ENCODE data around the gene UBR4.
A peak's percentile ranks its signal among the peaks of the same experiment; 100 is the strongest.
"Not testable (repeated sequence)": the region's sequence is repeated elsewhere in the genome, so short reads cannot be mapped to it uniquely, and the experiment has no call there.

UBR4 gene

DNA sequence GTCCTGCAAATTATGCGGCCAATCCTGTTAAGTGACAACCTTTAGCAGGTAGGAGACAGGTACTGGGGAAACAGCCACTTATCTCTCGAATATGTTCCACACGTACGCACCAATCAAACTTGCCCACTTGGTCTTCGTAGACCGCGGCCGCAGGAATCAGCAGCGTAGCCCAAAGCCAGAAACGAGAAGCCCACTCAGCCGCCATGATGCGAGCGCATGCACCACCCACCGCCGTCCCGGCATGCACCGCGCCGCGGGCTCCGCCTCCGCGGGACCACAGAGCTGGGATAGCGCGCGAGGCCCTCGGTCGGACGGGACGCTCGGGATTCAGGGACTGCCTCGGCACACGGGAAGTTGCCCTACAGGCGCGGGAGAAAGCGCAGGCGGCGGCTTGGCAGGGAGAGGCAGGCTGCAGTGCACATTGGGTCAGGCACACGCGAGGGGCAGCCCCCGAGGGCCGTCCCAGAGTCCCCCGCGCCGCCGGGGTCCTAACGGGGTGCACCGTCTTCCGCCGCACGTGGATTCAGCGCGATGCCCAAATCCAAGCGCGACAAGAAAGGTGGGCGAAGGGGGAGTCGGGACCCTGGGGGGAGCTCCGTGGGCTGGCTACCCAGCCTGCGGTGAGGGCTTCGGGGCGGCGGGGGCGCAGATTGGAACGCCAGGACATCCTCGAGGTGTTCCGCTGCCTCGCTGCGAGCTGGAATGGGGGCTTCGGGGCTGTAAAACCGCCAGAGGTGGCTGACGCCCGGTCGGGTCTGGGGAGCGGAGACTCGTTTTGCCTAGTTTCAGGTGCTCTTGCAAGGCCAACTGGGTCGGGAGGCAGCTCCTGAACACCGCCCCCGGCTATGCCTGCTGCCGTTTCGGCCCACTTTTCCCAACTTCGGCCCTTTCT is 41.5 kb upstream of the UBR4 start, which contains the start of the genes EMC1 and MRTO4:
Gene EMC1 (minus strand): TSS at position 220 of the 892 bp plus-strand sequence. CDS start 15 bp downstream, at position 205.
Gene MRTO4 (plus strand): TSS at position 501 of the 892 bp plus-strand sequence. CDS start 31 bp downstream, at position 532.
- H3K4me3 ChIP-seq (replicated peaks; ENCODE audit: low read depth, low read length): peak within 1 kb of the TSS; percentile 77
- no peak for TF ChIP-seq CTCF (IDR thresholded peaks at IDR 0.05; ENCODE audit: low read depth, low read length, missing control alignments)
- peak; percentile 45 for DNase-seq (ENCODE audit: extremely low read depth, low read depth)

GRCh38 chr1:19250629-19251304 is 40.7 kb upstream of the UBR4 start:
- DNase-seq (ENCODE audit: extremely low read depth, low read depth): no peak
- TF ChIP-seq CTCF (IDR thresholded peaks at IDR 0.05; ENCODE audit: low read depth, low read length, missing control alignments): no peak
- peak overlapping the region; percentile 77 for H3K4me3 ChIP-seq (replicated peaks; ENCODE audit: low read depth, low read length)

- H3K4me3 ChIP-seq (replicated peaks; ENCODE audit: low read depth, low read length): no peak overlapping the region
- TF ChIP-seq CTCF (IDR thresholded peaks at IDR 0.05; ENCODE audit: low read depth, low read length, missing control alignments): peak; percentile 92
- DNase-seq (ENCODE audit: extremely low read depth, low read depth): no peak
These were observed 30.8 kb upstream of the UBR4 start for GRCh38 chr1:19240673-19241538.

GRCh38 chr1:19239876-19240275 is 29.8 kb upstream of the UBR4 start:
- no peak overlapping the region for H3K4me3 ChIP-seq (replicated peaks; ENCODE audit: low read depth, low read length)
- no peak for DNase-seq (ENCODE audit: extremely low read depth, low read depth)
- no peak for TF ChIP-seq CTCF (IDR thresholded peaks at IDR 0.05; ENCODE audit: low read depth, low read length, missing control alignments)

DNA sequence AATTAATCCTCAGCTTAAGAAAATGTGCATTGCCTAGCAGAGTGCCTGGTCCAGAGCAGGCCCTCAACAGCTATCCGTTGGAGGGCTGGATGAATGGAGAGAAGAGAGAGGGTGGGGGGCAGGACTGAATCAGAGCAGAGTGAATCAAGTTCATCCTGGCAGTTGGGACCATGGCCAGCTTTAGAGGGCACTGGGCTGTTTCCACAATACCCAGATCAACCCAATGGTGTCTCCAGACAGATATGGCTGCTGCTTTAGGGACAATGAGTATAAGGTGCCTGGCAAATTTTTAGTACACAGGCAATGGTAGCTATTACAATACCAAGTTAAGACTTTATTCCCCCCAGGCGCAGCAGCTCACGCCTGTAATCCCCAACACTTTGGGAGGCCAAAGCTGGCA is 24.2 kb upstream of the UBR4 start:
- no peak for DNase-seq (ENCODE audit: extremely low read depth, low read depth)
- H3K4me3 ChIP-seq (replicated peaks; ENCODE audit: low read depth, low read length): no peak overlapping the region
- no peak for TF ChIP-seq CTCF (IDR thresholded peaks at IDR 0.05; ENCODE audit: low read depth, low read length, missing control alignments)

GRCh38 chr1:19232524-19232846 is 22.4 kb upstream of the UBR4 start:
- H3K4me3 ChIP-seq (replicated peaks; ENCODE audit: low read depth, low read length): no peak overlapping the region
- peak; percentile 10 for TF ChIP-seq CTCF (IDR thresholded peaks at IDR 0.05; ENCODE audit: low read depth, low read length, missing control alignments)
- DNase-seq (ENCODE audit: extremely low read depth, low read depth): no peak

- not testable (repeated sequence) for DNase-seq (ENCODE audit: extremely low read depth, low read depth); H3K4me3 ChIP-seq (replicated peaks; ENCODE audit: low read depth, low read length)
These were observed 21.9 kb upstream of the UBR4 start for GRCh38 chr1:19231736-19232523.
